HG03432 (cell line): ENCODE data around the gene PALMD.
A peak's percentile ranks its signal among the peaks of the same experiment; 100 is the strongest.

Experiments used
- ATAC-seq: cut with Tn5 transposase; IDR thresholded peaks from one replicate; pipeline ENCODE4 v1.9.1; 2021; ENCODE audit warnings: mild to moderate bottlenecking, moderate library complexity; ENCODE audit not compliant: unreplicated experiment

Gene PALMD

DNA sequence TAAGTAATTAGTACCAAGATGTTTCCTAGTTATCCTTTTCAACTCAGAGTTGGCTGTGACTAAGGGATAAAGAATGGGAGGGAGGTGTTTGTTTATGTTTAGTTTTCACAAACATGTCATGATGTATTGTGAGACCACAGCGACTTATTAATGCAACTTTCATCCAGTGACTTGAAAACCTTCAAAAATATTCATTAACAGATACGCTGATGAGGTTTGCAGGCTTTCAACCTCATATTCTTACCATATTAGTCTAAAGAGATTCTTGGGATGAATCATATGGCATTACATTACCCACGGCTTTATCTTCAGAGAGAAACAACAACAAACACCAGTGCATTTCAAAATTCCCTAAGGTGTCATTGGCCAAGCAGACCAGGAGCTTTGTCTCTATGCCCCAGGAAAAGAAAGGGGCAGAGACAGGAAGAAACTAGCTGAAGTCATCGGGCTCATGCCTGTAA is 36.4 kb downstream of the PALMD start:
- no peak for ATAC-seq

- ATAC-seq, result peak; percentile 89
Measured at GRCh38 chr1:99685516-99686180, 39.7 kb downstream of the PALMD start.

DNA sequence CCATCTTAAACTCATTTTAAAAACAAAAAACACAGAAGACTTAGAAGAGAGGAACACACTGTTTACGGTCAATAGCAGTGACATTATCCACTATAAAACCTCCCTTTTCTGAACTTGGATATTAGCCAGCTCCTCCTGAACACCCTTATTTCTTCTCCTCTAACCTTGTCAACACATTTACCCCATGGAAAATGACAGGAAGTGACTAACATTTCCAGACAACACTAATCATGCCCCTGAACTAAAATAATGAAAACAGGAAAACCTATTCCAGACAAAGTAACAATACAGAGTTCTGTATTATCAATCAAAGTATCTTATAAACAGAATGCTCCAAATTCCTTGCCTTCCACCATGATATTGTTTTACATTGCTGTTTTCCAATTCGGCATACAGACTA is 45.3 kb downstream of the PALMD start:
- no peak for ATAC-seq

- no peak for ATAC-seq
Measured at GRCh38 chr1:99696616-99697015, 50.7 kb downstream of the PALMD start.

- no peak for ATAC-seq
Measured at GRCh38 chr1:99697580-99697979, 51.7 kb downstream of the PALMD start.

GRCh38 chr1:99700020-99700419 is 54.1 kb downstream of the PALMD start:
- no peak for ATAC-seq

DNA sequence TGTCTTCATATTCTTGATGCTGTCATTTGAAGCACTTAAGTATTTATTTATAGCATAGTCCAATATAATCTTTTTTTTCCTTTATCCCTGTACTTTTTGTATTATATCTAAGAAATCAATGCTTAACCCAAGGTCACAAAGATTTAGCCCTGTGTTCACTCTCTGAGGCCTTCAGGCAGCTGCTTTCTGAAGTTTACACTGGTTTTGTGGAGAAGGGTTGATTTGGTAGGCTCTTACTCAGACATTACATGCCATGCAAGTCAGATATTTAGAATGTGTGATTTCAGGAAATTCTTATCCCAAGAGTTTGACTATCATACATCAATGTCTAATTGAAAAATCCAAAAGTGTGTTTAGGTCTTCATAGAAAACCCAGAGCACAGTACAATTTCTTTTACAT is 56.3 kb downstream of the PALMD start:
- ATAC-seq, result no peak

GRCh38 chr1:99704356-99704816 is 58.5 kb downstream of the PALMD start:
- ATAC-seq, result no peak

GRCh38 chr1:99705385-99705784 is 59.5 kb downstream of the PALMD start:
- ATAC-seq, result no peak

GRCh38 chr1:99707535-99708142 is 61.7 kb downstream of the PALMD start:
- ATAC-seq, result peak; percentile 90

GRCh38 chr1:99710994-99711393 is 65.1 kb downstream of the PALMD start:
- no peak for ATAC-seq

GRCh38 chr1:99713006-99713405 is 67.1 kb downstream of the PALMD start:
- no peak for ATAC-seq

GRCh38 chr1:99717005-99717404 is 71.1 kb downstream of the PALMD start:
- ATAC-seq, result no peak

DNA sequence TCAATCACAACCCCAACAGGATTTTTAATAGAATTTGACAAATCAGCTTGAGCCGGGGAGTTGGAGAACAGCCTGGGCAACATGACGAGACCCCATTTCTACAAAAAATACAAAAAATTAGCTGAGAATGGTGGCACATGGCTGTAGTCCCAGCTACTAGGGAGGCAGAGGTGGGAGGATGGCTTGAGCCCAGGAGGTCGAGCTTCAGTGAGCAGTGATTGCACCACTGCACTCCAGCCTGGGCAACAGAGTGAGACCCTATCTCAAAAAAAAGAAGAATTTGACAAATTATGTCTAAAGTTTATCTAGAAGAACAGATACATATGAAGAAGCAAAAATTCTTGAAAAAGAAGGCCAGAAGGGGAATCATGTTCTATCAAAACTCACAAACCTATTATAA is 77.3 kb downstream of the PALMD start:
- no peak for ATAC-seq

DNA sequence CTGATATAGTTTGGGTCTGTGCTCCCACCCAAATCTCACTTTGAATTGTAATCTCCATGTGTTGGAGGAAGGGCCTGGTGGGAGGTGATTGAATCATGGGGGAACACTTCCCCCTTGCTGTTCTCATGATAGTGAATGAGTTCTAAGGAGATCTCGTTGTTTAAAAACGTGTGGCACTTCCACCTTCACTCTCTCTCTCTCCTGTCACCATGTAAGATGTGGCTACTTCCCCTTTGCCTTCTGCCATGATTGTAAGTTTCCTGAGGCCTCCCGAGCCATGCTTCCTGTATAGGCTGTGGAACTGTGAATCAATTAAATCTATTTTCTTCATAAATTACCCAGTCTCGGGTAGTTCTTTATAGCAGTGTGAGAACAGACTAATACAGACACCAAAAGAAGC is 80.1 kb downstream of the PALMD start:
- ATAC-seq, result no peak

DNA sequence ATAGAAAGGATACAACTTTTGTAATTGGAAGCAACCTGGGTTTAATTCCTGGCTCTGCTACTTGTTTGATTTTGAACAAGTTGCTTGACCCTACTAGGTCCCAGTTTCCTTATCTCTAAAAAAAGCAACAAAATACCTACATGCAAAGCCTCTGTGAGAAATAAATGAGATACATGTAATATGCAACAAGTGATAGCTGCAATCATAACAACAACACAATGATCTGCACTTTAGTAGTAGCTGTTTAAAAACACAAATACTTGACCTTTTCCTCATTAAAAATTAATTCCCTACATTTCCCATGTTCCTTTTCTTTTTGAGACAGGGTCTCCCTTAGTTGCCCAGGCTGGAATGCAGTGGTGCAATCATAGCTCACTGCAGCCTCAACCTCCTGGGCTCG is 80.5 kb downstream of the PALMD start:
- no peak for ATAC-seq

- ATAC-seq, result no peak
Measured at GRCh38 chr1:99726818-99727217, 80.9 kb downstream of the PALMD start.

- no peak for ATAC-seq
Measured at GRCh38 chr1:99727575-99728185, 81.8 kb downstream of the PALMD start.

- ATAC-seq, result peak; percentile 45
Measured at GRCh38 chr1:99728494-99729235, 82.8 kb downstream of the PALMD start.

GRCh38 chr1:99731384-99731783 is 85.5 kb downstream of the PALMD start:
- no peak for ATAC-seq

DNA sequence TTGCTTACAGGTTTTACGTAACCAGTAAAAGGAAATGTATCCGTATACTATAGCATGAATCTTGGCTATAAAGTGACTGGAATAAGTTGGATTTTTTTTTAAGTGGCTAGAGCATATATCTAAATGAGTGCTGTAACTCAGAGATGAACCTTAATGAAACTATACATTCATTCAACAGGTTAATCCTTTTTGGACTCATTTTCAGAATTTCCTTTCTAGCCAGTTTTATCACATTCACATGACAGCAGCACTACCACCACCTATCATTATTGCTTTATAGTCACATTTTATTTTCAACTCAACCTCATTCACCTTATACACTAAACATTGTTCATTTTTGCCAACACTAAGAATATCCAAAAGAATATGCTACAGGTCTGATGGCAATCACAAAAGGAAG is 89.9 kb downstream of the PALMD start:
- no peak for ATAC-seq

DNA sequence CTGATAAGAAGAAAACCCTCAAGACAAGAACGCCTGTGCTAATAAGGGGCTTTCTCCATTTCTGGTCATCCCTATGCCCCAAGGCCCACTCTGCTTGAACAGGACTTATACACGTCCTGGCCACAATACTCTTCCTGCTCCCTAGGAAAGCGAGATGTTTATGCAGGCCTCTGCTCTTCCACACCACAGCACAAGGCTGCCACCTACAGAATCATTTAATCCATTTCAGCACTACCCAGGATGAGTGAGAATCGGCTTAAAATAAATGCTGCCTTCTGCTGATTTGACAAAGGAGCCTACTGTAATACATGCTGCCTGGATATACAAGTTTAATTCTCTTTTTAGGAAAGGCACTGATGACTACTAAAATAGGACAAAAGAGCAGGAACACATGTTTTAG is 91.1 kb downstream of the PALMD start:
- peak; percentile 59 for ATAC-seq
